HG03025 (cell line): ENCODE data around the gene RASSF5.

Experiments used
- ATAC-seq: cut with Tn5 transposase; IDR thresholded peaks from one replicate; pipeline ENCODE4 v1.9.1; 2021; ENCODE audit warnings: mild to moderate bottlenecking, moderate library complexity; ENCODE audit not compliant: unreplicated experiment, low FRiP score

The RASSF5 gene, protein sequence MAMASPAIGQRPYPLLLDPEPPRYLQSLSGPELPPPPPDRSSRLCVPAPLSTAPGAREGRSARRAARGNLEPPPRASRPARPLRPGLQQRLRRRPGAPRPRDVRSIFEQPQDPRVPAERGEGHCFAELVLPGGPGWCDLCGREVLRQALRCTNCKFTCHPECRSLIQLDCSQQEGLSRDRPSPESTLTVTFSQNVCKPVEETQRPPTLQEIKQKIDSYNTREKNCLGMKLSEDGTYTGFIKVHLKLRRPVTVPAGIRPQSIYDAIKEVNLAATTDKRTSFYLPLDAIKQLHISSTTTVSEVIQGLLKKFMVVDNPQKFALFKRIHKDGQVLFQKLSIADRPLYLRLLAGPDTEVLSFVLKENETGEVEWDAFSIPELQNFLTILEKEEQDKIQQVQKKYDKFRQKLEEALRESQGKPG

DNA sequence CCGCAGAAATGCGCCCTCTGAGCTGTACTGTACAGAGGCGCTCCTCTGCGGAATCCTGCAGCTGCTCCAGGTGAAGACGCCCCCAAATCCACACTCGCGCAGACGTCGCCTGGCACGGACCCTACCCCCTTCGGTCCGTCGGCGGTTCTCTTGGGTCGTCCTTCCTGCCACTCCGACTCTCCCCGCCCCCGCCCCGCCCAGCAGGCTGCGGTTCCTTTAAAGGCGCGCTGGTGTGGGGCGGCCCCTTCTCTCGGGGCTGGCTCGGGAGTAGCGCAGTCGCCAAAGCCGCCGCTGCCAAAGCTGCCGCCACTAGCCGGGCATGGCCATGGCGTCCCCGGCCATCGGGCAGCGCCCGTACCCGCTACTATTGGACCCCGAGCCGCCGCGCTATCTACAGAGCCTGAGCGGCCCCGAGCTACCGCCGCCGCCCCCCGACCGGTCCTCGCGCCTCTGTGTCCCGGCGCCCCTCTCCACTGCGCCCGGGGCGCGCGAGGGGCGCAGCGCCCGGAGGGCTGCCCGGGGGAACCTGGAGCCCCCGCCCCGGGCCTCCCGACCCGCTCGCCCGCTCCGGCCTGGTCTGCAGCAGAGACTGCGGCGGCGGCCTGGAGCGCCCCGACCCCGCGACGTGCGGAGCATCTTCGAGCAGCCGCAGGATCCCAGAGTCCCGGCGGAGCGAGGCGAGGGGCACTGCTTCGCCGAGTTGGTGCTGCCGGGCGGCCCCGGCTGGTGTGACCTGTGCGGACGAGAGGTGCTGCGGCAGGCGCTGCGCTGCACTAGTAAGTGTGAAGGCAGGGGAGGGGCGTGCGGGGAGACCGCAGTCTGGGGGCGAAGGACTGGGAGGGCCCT, at the start of gene RASSF5:
RASSF5 (plus strand) TSS at position 248 of the 846 bp plus-strand sequence; CDS start at position 320, 72 bp downstream.
- peak; percentile 60 for ATAC-seq

DNA sequence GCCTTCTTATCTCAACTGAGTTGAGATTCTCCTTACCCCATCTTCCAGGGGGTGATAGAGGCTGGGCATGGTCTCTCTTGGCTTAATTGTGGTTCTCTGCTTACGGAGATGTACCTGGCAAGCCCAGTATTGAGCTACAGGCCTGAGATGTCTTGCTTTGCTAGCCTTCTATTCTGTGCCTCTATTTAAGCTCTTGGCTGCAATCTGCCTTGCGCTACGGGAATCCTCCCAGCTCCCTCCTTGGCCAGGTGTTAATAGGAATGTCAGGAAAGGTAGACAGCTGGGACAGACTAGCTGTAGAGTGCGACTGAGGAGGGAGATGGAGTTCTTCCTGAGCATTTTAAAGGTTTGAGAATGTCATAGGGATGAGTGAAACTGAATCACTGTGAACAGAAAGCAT, 47.6 kb upstream of the RASSF5 start:
- ATAC-seq = no peak

DNA sequence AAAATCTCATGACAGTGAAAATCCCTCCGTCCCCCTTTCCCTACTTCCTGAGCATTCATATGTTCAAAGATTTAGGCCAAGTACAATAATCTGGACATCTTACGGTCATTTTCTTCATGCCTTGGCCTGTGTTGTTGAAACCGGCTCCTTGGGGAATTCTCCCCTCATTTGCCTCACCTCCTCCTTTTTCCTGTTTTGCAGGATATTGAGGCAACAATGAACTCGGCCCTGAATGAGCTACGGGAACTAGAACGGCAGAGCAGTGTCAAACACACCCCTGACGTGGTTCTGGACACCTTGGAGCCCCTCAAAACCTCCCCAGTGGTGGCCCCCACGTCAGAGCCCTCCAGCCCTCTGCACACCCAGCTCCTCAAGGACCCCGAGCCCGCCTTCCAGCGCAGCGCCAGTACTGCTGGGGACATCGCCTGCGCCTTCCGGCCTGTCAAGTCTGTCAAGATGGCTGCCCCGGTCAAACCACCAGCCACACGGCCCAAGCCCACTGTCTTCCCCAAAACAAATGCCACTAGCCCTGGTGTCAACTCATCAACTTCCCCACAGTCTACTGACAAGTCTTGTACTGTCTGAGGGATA, 46.4 kb upstream of the RASSF5 start:
- no peak for ATAC-seq

DNA sequence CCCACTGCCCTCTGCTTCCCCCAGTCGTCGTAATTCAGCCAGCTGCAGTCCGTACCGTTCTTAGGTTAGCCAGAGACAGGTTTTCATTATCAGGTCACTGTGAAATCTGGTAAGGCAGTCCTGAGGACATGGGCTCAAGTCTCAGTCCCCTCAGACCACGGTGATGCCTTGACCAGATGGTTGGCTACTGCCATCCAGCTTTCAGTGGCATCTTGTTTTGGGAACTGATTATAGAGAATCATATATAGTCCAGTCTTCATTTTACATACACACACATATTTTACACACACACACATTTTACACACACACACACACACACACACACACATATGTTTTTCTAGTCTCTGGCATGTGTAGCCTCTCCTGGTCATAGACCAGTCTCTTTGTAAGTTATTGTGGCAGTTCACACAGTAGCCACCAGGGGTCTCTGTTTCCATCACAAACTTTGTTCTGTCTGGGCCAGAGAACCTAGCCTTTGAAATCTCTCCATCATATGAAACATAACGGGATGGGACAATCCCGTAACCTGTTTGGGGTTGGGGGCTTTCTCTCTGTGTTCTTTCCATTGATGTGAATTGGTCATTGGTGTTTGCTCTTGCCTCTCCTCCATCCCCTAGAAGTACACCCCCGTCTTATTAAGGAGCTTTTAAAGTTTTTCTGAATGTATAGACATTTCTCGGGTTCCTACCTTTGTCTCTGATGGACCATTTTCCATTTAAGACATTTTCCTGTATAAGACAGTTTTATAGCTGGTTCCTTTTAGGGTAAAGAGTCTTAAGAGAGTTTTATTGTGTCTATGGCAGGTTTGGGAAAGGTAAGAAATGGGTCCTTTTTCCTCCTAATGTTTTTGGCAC, 45.5 kb upstream of the RASSF5 start:
- no peak for ATAC-seq

DNA sequence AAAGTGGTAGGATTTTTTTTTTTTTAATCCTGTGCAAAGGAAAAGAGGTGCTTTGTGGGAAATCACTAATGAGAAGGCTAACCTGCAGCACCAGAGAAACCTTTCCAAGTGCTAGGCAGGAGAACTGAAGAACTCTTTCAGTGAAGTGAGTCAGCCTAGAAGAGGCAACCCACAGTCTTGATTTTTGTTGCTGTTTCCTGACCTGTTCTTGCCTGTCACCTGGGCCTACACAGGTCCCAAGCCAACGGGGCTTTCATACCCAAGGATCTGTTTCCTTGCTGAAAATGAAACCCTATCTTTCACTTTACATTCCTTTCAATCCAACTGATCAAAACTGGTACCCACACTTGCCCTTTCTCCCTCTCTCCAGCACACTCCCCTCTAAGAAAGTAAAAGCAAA, 44.2 kb upstream of the RASSF5 start:
- no peak for ATAC-seq

DNA sequence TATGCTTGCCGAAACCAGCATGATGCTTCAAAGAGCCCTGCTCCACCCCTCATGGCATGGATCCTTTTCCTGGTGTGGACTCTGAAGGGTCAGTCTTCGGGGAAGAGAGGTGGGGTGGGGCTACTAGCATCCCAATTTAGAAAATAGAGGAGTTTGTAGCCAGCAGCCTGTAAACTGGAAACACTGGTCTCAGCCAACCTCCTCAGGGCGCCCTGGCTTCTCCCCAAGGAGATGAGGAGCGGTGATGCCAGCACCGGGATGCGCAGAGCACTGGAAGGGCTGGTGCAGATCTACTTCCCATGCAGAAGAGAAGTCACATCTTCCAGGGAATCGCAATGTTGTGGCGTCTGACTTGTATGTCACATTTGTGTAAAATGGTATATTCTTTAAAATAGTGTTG, 43.4 kb upstream of the RASSF5 start:
- no peak for ATAC-seq

DNA sequence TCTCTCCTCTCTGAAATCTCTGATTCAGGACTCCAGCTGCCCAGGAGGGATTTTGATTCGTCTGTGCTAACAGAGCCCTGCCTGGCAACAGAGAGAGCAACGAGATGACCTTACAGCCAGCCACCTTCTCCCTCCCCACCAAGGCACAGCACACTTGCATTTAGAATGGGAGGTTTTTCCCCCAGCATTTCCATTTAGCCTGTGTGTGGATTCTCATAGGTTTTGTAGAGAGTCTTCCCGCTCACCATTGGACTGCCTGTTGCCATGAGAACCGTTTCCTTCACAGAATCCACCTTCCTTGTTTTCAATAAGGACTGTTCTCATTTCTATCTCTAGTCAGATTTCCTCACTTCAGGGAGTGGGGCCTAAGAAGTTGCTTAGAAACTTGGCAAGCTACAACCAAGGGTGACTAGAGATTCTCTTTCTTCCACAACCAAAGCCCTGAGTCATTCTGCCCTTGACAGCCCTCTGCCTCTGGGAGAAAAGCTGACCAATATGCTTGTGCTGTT, 42.8 kb upstream of the RASSF5 start:
- ATAC-seq = no peak

DNA sequence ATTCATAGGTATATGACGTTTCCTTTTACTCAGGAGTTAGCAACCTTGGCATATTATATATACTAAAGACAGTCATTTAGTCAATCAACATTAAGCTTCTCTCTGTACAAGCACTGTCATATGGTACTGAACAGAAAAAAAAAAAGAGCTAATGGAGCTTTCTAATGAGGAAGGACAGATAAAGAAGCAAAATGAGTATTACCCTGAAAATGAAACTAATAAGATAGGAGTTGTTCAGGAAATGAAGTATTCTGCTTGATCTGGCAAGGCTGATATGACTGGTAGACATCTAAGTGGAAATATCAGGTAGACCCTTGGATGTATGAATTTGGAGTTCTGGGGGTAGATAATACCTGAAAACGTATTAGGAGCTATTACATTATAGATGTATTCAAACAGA, 41.4 kb upstream of the RASSF5 start:
- no peak for ATAC-seq

DNA sequence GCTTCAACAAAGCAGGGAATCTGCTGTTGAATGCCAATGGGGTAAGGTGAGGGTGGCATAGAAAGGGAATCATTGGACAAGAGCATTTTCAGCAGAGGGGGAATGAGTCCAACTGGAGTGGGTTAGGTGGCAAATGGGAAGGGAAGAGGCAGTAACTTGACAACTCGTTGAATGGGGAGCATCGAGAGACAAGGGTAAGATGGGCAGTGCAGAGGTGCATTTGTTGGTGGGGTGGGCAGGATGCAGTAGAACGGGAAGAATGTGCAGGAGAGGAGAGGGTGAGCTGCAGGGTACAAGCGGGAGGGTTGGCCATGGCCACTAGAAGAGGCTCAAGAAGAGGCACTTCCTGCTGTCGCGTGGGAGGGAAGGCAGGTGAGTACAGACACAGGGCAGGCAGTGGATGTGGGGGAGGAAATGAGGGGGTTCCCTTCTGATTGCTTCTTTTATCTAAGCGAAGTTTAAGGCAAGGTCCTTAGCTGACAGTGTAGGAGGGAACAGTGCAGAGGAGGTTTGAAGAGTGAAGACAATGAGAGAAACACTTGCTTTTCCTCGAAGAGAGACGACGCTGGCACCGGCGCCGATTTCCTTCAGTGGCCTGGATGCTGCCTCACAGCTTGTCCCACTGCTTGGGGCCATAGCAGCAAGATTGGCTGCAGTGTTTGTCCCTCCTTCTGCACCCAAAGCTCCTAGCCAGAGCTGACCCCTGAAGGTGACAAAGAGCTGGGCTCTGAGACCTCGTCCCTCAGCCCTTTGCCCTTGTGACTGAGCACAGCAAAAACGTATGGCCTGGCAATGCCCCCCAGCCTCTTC, 40.3 kb upstream of the RASSF5 start:
- ATAC-seq = no peak

DNA sequence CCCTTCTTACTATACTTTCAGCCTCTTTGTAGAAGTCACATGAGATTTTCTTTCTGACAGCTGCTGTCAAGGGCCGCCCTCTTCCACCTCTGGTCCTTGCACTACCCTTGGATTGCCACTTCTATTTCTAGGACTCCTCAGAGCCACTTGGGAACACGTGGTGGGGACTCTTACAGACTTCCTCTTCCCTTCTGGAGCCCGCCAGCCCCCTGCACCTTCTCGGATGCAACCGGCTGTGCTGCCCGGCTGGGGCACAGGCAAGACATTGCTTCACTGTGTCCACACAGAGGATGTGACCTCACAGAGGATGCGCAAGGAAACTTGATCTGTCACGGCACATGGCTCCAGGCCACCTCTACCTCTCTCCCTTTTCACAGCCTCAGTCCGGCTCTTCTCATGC, 39.4 kb upstream of the RASSF5 start:
- no peak for ATAC-seq

DNA sequence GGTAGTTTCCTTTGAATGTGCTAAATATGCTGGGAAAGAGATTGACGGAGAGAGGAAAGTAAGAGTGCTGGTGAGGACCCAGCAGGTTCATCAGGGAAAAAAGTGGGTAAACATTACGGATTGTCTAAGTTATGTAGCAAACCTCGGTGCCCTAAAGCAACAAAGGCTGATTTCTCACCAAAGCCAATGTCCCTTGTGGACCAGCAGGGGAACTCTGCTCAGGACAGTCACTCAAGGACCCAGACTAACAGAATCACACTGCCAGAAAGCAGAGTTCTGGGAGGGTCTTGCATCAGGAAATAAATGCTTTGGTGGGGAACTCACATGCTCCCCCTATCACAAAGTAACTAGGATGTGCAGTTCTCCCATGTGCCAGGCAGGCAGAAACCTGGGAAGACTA, 38.8 kb upstream of the RASSF5 start:
- no peak for ATAC-seq

DNA sequence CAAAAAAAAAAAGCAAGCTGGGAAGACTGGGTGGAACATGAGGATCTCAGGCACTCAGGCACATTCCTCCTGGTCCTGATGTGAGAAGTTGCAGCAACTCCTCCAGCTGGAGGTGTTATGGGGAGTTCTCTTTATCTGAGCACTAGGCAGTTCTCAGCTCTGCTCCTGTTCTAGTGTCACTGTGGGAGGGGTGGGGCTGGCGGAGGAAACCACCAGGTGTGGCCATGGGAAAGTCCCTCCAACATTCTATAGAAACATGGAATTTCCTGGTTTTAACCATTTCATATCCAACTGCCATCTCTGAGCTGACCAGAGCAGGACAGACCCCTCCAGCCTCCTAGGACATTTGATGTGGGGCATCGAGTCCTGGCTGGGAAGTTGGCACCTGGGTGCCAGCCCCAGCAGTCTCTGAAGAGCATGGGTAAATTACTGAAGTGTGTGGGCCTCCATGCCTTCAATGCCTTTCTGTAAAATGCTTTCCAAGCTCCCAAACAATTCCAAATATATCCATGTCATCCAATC, 37.9 kb upstream of the RASSF5 start:
- ATAC-seq = no peak

DNA sequence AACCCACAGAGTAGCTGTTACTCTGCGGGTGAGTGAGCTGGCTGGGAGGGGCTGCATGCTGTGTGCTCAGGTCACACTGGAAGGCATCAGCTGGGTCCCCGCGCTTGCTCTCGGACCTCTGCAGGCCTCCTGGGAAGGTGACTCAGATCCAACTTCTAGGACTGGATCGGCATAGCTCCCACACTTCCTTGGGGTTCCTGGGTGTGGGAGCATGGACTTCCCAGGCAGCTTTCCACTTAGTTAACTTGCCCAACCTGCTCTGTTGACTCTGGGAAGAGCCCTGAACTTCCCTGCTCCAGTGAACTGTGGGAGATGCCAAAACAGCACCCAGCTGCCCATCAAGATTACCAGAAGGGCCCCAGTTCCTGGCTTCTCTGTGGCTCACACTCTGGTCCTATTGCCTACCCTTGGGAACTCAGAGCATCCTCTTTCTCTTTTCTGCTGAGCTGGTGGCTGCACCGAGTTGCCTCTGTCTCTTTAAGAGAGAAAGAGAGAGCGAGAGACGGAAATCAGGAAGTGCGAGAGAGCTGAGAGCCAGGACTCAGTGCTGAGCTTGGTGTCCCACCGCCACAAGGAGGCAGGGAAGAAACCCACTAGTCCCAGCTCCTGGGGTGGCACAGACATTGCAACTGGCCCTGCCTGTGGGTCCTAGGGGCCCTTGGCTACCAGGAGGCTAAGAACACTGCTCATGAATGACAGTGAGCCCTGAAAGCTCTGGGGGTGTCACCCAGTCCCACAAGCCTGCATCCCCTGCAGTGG, 37.2 kb upstream of the RASSF5 start, which contains the start of gene IKBKE:
IKBKE (plus strand) TSS at position 544 of the 759 bp plus-strand sequence. CDS start 2,752 bp downstream, outside the sequence.
- peak; percentile 47 for ATAC-seq

DNA sequence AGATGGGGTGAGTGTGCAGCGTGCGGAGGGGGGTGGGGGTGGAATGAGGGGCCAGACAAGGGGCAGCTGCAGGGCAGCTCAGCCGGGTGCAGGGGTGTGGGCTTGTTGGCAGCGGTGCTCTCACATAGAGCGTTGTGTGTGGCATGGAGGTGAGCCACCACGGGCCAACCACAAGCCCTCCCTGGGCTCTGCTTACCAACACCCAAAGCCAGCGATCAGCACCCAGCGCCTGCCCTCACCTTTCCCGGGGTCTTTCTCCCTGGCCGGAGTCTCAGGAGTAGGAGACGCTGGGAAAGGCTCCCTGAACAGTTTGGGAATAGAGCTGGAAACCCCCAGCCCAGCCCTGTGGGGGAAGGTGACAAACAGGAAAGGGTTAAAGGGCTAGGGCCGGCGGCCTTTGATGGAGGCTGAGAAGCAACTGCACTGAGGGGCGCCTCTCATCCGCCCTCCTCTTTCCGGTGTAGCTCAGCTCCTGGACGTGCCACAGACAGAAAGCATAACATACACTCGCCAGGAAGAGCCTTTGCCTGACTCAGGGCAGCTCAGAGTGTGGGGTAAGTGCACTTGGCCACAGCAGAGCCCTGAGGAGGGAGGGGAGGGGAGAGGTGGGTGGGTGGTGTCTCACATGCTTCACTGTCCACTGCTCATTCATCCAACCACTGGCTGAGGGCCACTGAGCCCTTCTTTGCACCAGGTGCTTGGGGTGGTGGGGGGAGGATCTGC, 36.5 kb upstream of the RASSF5 start:
- ATAC-seq = no peak

DNA sequence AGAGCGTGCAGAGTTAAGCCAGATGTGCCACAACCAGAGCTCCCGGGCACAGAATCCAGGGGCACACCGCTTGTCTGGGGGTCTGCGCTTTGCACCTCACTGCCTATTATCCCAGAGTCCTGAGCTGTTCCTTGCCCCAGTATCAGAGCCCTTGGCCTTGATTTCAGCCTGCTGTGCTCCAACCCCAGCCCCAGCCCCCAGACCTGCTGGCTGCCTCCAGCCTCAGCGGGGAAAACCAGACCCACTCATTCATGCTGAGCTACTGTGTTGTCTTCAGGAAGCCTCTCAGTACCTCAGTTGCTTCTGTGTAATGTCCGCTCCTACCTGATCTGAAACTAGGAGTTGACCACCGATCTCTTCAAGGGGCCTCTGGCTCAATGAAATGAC, 35.9 kb upstream of the RASSF5 start:
- ATAC-seq = no peak

DNA sequence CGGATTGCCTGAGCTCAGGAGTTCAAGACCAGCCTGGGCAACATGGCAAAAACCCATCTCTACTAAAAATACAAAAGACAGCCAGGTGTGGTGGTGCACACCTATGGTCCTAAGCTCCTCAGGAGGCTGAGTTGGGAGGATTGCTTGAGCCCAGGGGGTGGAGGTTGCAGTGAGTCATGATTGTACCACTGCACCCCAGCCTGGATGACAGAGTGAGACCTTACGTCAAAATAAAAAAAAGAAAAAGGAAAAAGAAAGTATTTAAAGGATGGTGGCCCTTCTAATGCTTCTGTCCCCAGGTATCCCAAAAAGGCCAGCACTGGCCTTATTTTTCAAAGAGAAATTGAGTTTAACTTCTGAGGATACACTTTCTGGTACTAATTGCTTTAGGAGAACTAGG, 35.3 kb upstream of the RASSF5 start:
- ATAC-seq = no peak

DNA sequence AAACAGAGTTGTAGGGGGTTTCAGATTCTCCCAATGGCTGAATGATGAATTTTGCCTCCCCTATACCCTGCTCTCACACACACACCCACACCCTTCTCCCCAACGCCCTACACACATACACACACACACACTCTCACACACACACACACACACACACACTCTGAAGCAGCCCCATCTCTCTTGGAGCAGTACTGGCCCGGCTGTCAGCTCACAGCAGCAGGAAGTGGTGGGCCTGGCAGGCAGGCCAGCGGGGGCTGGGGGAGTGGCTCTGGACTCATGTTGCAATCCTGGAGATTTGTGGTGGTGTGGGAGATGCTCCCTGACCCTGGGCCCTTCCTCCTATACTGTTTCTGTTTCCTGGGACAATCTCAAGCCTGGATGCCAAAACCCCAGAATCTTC, 34.9 kb upstream of the RASSF5 start:
- ATAC-seq = no peak

DNA sequence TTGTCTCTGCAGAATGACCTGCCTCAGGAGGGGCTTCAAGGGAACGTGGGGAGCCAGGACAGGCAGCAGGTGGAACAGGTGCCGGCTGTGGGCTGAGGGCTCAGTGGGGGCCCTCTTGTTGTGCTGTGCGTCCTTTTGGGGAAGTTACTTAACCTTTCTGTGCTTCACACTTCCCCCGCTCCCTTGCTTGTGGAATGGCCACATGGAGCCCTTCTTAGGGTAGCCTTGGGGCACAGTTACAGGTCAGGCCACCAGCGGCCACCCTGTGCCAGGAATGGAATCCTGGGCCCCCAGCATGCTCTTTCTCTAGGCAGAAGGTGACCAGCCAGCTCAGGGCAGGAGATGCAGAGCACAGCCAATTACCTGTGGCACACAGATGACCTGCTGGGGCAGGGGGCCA, 34.4 kb upstream of the RASSF5 start:
- no peak for ATAC-seq
